Measurements from ENCODE around the gene MYH13. TPM values are rescaled to one million over a fixed set of nuclear protein-coding genes. Genes with fewer than 3 reads are reported as not detected.

MYH13 gene
- total RNA-seq, 1 donor from 2014 or later: not detected

Other genes starting within 250 kb of the MYH13 start
- gene GAS7, start 174.4 kb downstream of the MYH13 start, total RNA-seq: 80.2 TPM
- 2.0 TPM for gene MYH8, start 48.9 kb upstream of the MYH13 start, total RNA-seq
- gene MYH4, start 96.6 kb upstream of the MYH13 start, total RNA-seq: not detected
- not detected for gene MYH1, start 145.5 kb upstream of the MYH13 start, total RNA-seq
- gene MYH2, start 176.7 kb upstream of the MYH13 start, total RNA-seq: 0.62 TPM

All from occipital lobe (tissue), 1 donor.